ENCODE data around the gene SGPL1.

GRCh38 chr10:70807556-70807955, 8.2 kb upstream of the SGPL1 start:
- TF ChIP-seq CTCF (conservative IDR thresholded peaks at IDR 0.05 in 1 of 2, IDR thresholded peaks at IDR 0.05 in 1 of 2; ENCODE audit: extremely low read depth in 1 of 2, insufficient read depth in 1 of 2, low read depth in 1 of 2, low read length in 2 of 2): no peak
- no peak for TF ChIP-seq EZH2 (IDR thresholded peaks at IDR 0.05; ENCODE audit: borderline replicate concordance, low read length)
